ENCODE results near the gene CHCHD3. TPM values are rescaled to one million over a fixed set of nuclear protein-coding genes. Genes with fewer than 3 reads are reported as not detected.

CHCHD3 gene
- total RNA-seq, 2 experiments from 2014 or later, result 83.5 to 83.8 TPM

DNA sequence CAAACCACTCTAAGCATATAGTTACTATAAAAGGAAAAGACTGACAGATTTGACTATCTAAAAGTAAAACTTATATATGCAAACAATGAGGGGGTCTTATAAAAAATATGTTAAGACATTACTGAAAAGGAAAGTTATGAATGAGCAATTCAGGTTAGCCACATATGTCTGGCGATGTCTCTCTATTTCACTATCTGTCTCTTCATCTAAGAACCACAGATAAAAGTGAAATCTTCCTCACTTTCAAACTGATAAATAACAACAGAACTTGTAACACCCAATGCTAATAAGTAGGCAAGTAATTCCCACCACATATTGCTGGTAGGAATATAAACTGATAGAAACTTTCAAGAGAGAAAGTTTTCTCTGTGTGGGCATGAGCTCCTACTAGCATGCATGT lies 138.2 kb downstream of the CHCHD3 start:
- BruUV-seq (replicated peaks), result no TSS peak
- no peak overlapping the region for H2AFZ ChIP-seq (ENCODE audit: low read length)
- intact Hi-C loops (cut with micrococcal nuclease; ENCODE audit: unreplicated experiment), result no loop called here
- TF ChIP-seq, protein P1, sequence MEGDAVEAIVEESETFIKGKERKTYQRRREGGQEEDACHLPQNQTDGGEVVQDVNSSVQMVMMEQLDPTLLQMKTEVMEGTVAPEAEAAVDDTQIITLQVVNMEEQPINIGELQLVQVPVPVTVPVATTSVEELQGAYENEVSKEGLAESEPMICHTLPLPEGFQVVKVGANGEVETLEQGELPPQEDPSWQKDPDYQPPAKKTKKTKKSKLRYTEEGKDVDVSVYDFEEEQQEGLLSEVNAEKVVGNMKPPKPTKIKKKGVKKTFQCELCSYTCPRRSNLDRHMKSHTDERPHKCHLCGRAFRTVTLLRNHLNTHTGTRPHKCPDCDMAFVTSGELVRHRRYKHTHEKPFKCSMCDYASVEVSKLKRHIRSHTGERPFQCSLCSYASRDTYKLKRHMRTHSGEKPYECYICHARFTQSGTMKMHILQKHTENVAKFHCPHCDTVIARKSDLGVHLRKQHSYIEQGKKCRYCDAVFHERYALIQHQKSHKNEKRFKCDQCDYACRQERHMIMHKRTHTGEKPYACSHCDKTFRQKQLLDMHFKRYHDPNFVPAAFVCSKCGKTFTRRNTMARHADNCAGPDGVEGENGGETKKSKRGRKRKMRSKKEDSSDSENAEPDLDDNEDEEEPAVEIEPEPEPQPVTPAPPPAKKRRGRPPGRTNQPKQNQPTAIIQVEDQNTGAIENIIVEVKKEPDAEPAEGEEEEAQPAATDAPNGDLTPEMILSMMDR (conservative IDR thresholded peaks at IDR 0.05; ENCODE audit: low read length), result no peak
- no peak for TF ChIP-seq EZH2phosphoT487 (IDR thresholded peaks at IDR 0.05; ENCODE audit: borderline replicate concordance, low read depth, low read length)
- no peaks in the 10 kb centered on the region for H3K9me2 ChIP-seq (ENCODE audit: insufficient read depth, low read length)
- ChIA-PET CTCF (ENCODE audit: unreplicated experiment) (no interaction called here), POLR2A (interaction anchor here (0.7 to 1.8 kb wide), 3 partner anchors 19 to 455 kb away, joined by 3 to 6 read pairs (median 3); no protein-coding TSS in a partner anchor)
- no peaks in the 10 kb centered on the region for H3K79me2 ChIP-seq (ENCODE audit: insufficient read depth, low read depth, low read length)
- no peak overlapping the region for H3K27ac ChIP-seq (ENCODE audit: low read depth, low read length, poor library complexity, severe bottlenecking)
- no peak overlapping the region for H3K4me3 ChIP-seq (ENCODE audit: low read depth, low read length, poor library complexity, severe bottlenecking)
- peaks cover 3% of the 10 kb centered on the region for H3K36me3 ChIP-seq (ENCODE audit: insufficient read depth, low read length)
- no peaks in the 10 kb centered on the region for H3K9me3 ChIP-seq (ENCODE audit: low read length)
- H4K20me1 ChIP-seq (ENCODE audit: insufficient read depth, low read length), result no peaks in the 10 kb centered on the region
- H3K4me1 ChIP-seq (ENCODE audit: insufficient read depth, low read length, poor library complexity, severe bottlenecking), result no peaks in the 10 kb centered on the region
- H3K4me2 ChIP-seq (ENCODE audit: low read length), result no peak overlapping the region
- DNase-seq (ENCODE audit: low spot score), result no peak

DNA sequence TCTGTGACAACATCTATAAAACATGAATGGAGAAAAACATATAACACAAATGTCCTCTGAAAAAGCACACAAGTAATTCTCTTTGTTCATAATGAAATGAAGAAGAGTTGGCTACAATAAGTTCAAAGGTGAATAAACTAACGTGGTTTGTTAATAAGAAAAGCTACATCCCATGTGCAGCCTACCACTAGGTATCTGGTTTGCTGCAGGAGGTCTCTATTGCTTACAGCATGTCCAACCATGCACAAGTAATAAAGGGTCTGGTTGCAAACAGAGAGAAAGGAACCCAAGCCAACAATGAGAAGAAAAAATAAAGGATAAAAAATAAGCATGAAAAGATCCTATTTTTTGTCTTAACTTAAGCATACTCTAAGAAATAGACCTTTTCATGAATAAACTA lies 139.2 kb downstream of the CHCHD3 start:
- DNase-seq (ENCODE audit: low spot score), result no peak
- no peaks in the 10 kb centered on the region for H3K9me2 ChIP-seq (ENCODE audit: insufficient read depth, low read length)
- no peak overlapping the region for H2AFZ ChIP-seq (ENCODE audit: low read length)
- H3K27ac ChIP-seq (ENCODE audit: low read depth, low read length, poor library complexity, severe bottlenecking), result no peak overlapping the region
- POLR2A ChIA-PET, result interaction anchor here (0.7 to 1.1 kb wide), 2 partner anchors 18 to 31 kb away, joined by 3 read pairs; no protein-coding TSS in a partner anchor
- intact Hi-C loops (cut with micrococcal nuclease; ENCODE audit: unreplicated experiment), result no loop called here
- CTCF ChIA-PET (ENCODE audit: unreplicated experiment), result no interaction called here
- TF ChIP-seq, protein P1 (conservative IDR thresholded peaks at IDR 0.05; ENCODE audit: low read length), result no peak
- no peak for TF ChIP-seq EZH2phosphoT487 (IDR thresholded peaks at IDR 0.05; ENCODE audit: borderline replicate concordance, low read depth, low read length)
- H3K4me1 ChIP-seq (ENCODE audit: insufficient read depth, low read length, poor library complexity, severe bottlenecking), result no peaks in the 10 kb centered on the region
- H4K20me1 ChIP-seq (ENCODE audit: insufficient read depth, low read length), result no peaks in the 10 kb centered on the region
- no peak overlapping the region for H3K4me3 ChIP-seq (ENCODE audit: low read depth, low read length, poor library complexity, severe bottlenecking)
- H3K79me2 ChIP-seq (ENCODE audit: insufficient read depth, low read depth, low read length), result no peaks in the 10 kb centered on the region
- no peaks in the 10 kb centered on the region for H3K9me3 ChIP-seq (ENCODE audit: low read length)
- peaks cover 3% of the 10 kb centered on the region for H3K36me3 ChIP-seq (ENCODE audit: insufficient read depth, low read length)
- H3K4me2 ChIP-seq (ENCODE audit: low read length), result no peak overlapping the region
- no TSS peak for BruUV-seq (replicated peaks)

DNA sequence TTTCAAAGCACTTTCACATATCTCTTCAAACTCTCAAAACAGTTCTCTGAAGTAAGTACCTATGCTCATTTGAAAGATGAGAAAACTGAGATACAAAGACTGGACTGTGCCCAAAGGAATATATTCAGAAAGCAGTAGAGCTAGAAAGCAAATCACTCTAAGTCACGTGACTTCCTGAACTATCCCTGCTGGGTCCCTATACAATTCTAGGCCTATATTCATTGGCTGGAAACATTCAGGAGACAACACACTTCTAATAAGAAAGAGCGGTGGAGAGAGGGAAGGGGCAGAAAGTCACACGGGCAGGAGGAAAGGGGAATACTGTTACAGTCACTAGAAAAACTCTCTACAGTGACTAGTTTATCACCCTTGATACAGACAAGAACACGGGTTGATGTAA lies 140.0 kb downstream of the CHCHD3 start:
- POLR2A ChIA-PET, result no interaction called here
- no peak for TF ChIP-seq EZH2phosphoT487 (IDR thresholded peaks at IDR 0.05; ENCODE audit: borderline replicate concordance, low read depth, low read length)
- TF ChIP-seq, protein P1 (conservative IDR thresholded peaks at IDR 0.05; ENCODE audit: low read length), result no peak
- Histone ChIP-seq H3K4me3 (ENCODE audit: low read depth, low read length, poor library complexity, severe bottlenecking) (no peak overlapping the region), H2AFZ (ENCODE audit: low read length) (no peak overlapping the region), H3K79me2 (ENCODE audit: insufficient read depth, low read depth, low read length) (no peaks in the 10 kb centered on the region), H3K9me3 (ENCODE audit: low read length) (no peaks in the 10 kb centered on the region), H3K36me3 (ENCODE audit: insufficient read depth, low read length) (peaks cover 3% of the 10 kb centered on the region), H3K4me2 (ENCODE audit: low read length) (no peak overlapping the region), H4K20me1 (ENCODE audit: insufficient read depth, low read length) (no peaks in the 10 kb centered on the region), H3K27ac (ENCODE audit: low read depth, low read length, poor library complexity, severe bottlenecking) (no peak overlapping the region), H3K9me2 (ENCODE audit: insufficient read depth, low read length) (no peaks in the 10 kb centered on the region), H3K4me1 (ENCODE audit: insufficient read depth, low read length, poor library complexity, severe bottlenecking) (no peaks in the 10 kb centered on the region)
- intact Hi-C loops (cut with micrococcal nuclease; ENCODE audit: unreplicated experiment), result no loop called here
- CTCF ChIA-PET (ENCODE audit: unreplicated experiment), result no interaction called here
- no TSS peak for BruUV-seq (replicated peaks)
- DNase-seq (ENCODE audit: low spot score), result no peak
